PFSK-1 (cell line): ENCODE measurements around the gene TNP2.

Experiments
- FOXP2 ChIP-seq: optimal IDR thresholded peaks from 2 replicates; pipeline ENCODE3; 2011; ENCODE audit warnings: borderline replicate concordance, control low read depth, inconsistent platforms; ENCODE audit not compliant: insufficient read depth; ENCODE audit errors: extremely low read length, extremely low read depth
- POLR2AphosphoS5 ChIP-seq: IDR thresholded peaks from 2 replicates; pipeline ENCODE4 v1.6.1; 2012; ENCODE audit warnings: low read depth, mild to moderate bottlenecking, control low read depth, low read length, moderate library complexity
- REST ChIP-seq, 2 experiments: IDR thresholded peaks; 2 replicates each; pipeline versions ENCODE4 v1.6.1 to v1.8.0; 2011 to 2012; ENCODE audit warnings: low read depth in 2 of 2, low read length in 2 of 2, control low read depth in 1 of 2, inconsistent platforms in 1 of 2, mild to moderate bottlenecking in 1 of 2, moderate library complexity in 1 of 2; ENCODE audit not compliant: insufficient read depth in 1 of 2
- SIN3A ChIP-seq: IDR thresholded peaks from 2 replicates; pipeline ENCODE4 v1.6.1; 2012; ENCODE audit warnings: mild to moderate bottlenecking, low read length, moderate library complexity, borderline replicate concordance; ENCODE audit not compliant: insufficient read depth
- TAF1 ChIP-seq: IDR thresholded peaks from 2 replicates; pipeline ENCODE4 v1.6.1; 2012; ENCODE audit warnings: low read length, control low read depth, borderline replicate concordance; ENCODE audit not compliant: insufficient read depth

Gene TNP2

GRCh38 chr16:11307639-11308492, 38.7 kb upstream of the TNP2 start:
- TF ChIP-seq FOXP2 (no peak), REST (IDR thresholded peaks at IDR 0.05; ENCODE audit: insufficient read depth in 1 of 2, low read depth in 2 of 2, low read length in 2 of 2) (no peak), TAF1 (no peak), SIN3A (no peak)

DNA sequence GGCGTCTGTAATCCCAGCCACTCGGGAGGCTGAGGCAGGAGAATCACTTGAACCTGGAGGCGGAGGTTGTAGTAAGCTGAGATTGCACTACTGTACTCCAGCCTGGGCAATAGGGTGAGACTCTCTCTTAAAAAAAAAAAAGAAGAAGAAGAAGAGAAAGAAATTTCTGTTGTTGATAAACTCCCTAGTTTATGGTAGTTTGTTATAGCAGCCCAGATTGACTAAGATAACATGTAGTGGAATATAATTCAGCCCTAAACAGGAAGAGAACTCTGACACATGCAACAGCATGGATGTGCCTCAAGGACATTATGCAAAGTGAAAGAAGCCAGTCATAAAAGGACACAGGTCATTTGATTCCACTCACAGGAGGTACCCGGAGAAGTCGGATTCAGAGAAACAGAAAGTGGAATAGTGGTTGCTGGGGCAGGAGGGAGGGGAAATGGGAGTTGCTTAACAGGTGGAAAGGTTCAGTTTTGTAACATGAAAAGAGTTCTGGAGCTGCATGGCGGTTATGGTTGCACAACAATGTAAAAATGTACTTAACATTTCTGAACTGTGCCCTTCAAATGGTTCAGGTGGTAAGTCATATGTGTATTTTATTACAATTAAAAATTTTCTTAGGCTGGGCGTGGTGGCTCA, 38.0 kb upstream of the TNP2 start:
- TF ChIP-seq FOXP2 (no peak), TAF1 (no peak), REST (IDR thresholded peaks at IDR 0.05; ENCODE audit: insufficient read depth in 1 of 2, low read depth in 2 of 2, low read length in 2 of 2) (no peak), SIN3A (no peak), POLR2AphosphoS5 (no peak)

DNA sequence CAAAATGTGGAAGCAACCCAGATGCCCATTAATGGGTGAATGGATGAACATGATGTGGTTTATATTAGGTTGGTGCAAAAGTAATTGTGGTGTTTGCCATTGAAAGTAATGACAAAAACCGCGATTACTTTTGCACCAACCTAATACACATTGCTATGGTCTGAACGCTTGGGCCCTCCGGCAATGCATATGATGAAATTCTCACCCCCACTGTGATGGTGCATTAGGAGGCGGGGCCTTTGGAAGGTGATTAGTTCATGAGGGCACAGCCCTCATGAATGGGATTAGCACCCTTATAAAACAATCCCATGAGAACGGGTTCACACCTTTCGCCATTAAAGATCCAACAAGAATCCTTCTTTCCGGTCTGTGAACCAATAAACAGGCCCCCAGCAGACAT, 37.3 kb upstream of the TNP2 start:
- no peak for TF ChIP-seq REST (IDR thresholded peaks at IDR 0.05; ENCODE audit: insufficient read depth in 1 of 2, low read depth in 2 of 2, low read length in 2 of 2)
- TF ChIP-seq TAF1: no peak
- TF ChIP-seq POLR2AphosphoS5: no peak
- no peak for TF ChIP-seq SIN3A
- TF ChIP-seq FOXP2: no peak

DNA sequence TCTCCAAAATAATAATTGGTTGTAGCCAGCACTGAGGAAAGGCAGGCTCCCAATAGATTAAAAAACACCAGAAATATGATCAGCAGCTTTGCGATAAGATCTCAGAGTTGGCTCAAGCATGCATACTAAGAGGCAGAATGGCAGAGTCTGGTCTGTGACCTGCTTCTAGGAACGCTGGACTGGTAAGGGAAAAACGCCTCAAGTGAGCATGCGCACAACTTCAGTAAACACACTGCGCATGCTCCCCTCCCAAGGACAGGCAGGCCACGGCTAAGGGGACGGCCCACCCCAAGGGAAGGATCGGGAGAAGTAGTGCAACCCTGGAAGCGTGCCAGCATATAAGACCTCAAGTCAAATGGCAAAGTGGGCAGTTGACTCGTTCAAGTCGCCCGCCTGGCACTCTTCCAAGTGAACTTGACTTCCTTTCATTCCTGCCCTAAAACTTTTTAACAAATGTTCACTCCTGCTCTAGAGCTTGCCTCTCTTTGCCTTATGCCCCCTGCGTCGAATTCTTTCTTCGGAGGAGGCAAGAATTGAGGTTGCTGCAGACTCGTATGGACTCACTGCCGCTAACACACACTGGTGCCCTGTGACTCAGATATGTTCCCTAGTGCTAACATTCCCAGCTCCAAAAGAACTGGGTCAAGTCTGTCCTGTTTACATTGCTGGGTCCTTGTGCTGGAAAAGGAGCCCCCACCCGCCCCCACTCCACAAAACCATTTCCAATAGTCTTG, 34.4 kb upstream of the TNP2 start:
- TF ChIP-seq REST (IDR thresholded peaks at IDR 0.05; ENCODE audit: insufficient read depth in 1 of 2, low read depth in 2 of 2, low read length in 2 of 2) (no peak), FOXP2 (no peak), SIN3A (no peak), TAF1 (no peak), POLR2AphosphoS5 (no peak)
